Eye (tissue), 1 donor: ENCODE measurements around the gene CAND2.

Experiments
- DNase-seq: peaks from one replicate; pipeline ENCODE4 v3.0.0-alpha.2; 2015

The CAND2 gene

GRCh38 chr3:12796171-12797123 is at the start of gene CAND2:
Gene CAND2 (plus strand): TSS chr3:12796680. CDS start chr3:12796721, 41 bp downstream.
- DNase-seq: peak; percentile 91

GRCh38 chr3:12748477-12748876 is 48.0 kb upstream of the CAND2 start:
- DNase-seq: no peak

GRCh38 chr3:12750223-12750622 is 46.3 kb upstream of the CAND2 start:
- DNase-seq: no peak

GRCh38 chr3:12750658-12751071 is 45.8 kb upstream of the CAND2 start:
- DNase-seq: no peak

GRCh38 chr3:12751571-12751970 is 44.9 kb upstream of the CAND2 start:
- DNase-seq: no peak

GRCh38 chr3:12752102-12752501 is 44.4 kb upstream of the CAND2 start:
- no peak for DNase-seq

- DNase-seq: no peak
Measured at GRCh38 chr3:12752809-12753208, 43.7 kb upstream of the CAND2 start.

- no peak for DNase-seq
Measured at GRCh38 chr3:12753275-12754028, 43.0 kb upstream of the CAND2 start.

GRCh38 chr3:12754313-12754712 is 42.2 kb upstream of the CAND2 start:
- no peak for DNase-seq

GRCh38 chr3:12755754-12756153 is 40.7 kb upstream of the CAND2 start:
- no peak for DNase-seq

GRCh38 chr3:12756175-12756574 is 40.3 kb upstream of the CAND2 start:
- no peak for DNase-seq

- DNase-seq: no peak
Measured at GRCh38 chr3:12756635-12757034, 39.8 kb upstream of the CAND2 start.

GRCh38 chr3:12758025-12758781 is 38.3 kb upstream of the CAND2 start:
- peak; percentile 21 for DNase-seq

GRCh38 chr3:12759097-12759679 is 37.3 kb upstream of the CAND2 start, which contains the start of gene TMEM40:
Gene TMEM40 (minus strand): TSS chr3:12759259. CDS start chr3:12749832, 9,427 bp downstream.
- peak; percentile 18 for DNase-seq

- DNase-seq: no peak
Measured at GRCh38 chr3:12759693-12760565, 36.6 kb upstream of the CAND2 start.

GRCh38 chr3:12764171-12764776 is 32.2 kb upstream of the CAND2 start:
- DNase-seq: no peak

- no peak for DNase-seq
Measured at GRCh38 chr3:12766541-12766940, 29.9 kb upstream of the CAND2 start.

- no peak for DNase-seq
Measured at GRCh38 chr3:12768579-12769527, 27.6 kb upstream of the CAND2 start.

GRCh38 chr3:12769761-12770160 is 26.7 kb upstream of the CAND2 start:
- no peak for DNase-seq

- DNase-seq: no peak
Measured at GRCh38 chr3:12771236-12771635, 25.2 kb upstream of the CAND2 start.
